Ishikawa (cell line): ENCODE data around the gene NOL4L.

Experiments used
- CEBPB ChIP-seq: IDR thresholded peaks from 2 replicates; pipeline ENCODE4 v1.6.1; 2012
- CREB1 ChIP-seq: IDR thresholded peaks from 2 replicates; pipeline ENCODE4 v1.6.1; 2012; ENCODE audit warnings: low read depth
- EP300 ChIP-seq: IDR thresholded peaks from 2 replicates; pipeline ENCODE4 v1.6.1; 2012; ENCODE audit warnings: borderline replicate concordance
- FOXM1 ChIP-seq: IDR thresholded peaks from 2 replicates; pipeline ENCODE4 v1.6.1; 2012; ENCODE audit warnings: low read depth, borderline replicate concordance
- MAX ChIP-seq: IDR thresholded peaks from 2 replicates; pipeline ENCODE4 v1.6.1; 2012
- NFIC ChIP-seq: IDR thresholded peaks from 2 replicates; pipeline ENCODE4 v1.6.1; 2012
- RAD21 ChIP-seq: IDR thresholded peaks from 2 replicates; pipeline ENCODE4 v1.6.1; 2012; ENCODE audit warnings: low read depth
- REST ChIP-seq: IDR thresholded peaks from 2 replicates; pipeline ENCODE4 v1.6.1; 2012; ENCODE audit warnings: low read depth, mild to moderate bottlenecking
- TAF1 ChIP-seq: IDR thresholded peaks from 2 replicates; pipeline ENCODE4 v1.6.1; 2012; ENCODE audit warnings: low read depth, mild to moderate bottlenecking
- TEAD4 ChIP-seq: IDR thresholded peaks from 2 replicates; pipeline ENCODE4 v1.6.1; 2012
- YY1 ChIP-seq: IDR thresholded peaks from 2 replicates; pipeline ENCODE4 v1.6.1; 2012; ENCODE audit warnings: low read depth
- TF ChIP-seq, protein P1 (sequence below): IDR thresholded peaks from 2 replicates; pipeline ENCODE4 v1.6.1; 2012

- TF ChIP-seq YY1 = no peak
- TF ChIP-seq TEAD4 = no peak
- TF ChIP-seq, protein P1, sequence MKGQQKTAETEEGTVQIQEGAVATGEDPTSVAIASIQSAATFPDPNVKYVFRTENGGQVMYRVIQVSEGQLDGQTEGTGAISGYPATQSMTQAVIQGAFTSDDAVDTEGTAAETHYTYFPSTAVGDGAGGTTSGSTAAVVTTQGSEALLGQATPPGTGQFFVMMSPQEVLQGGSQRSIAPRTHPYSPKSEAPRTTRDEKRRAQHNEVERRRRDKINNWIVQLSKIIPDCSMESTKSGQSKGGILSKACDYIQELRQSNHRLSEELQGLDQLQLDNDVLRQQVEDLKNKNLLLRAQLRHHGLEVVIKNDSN = no peak
- TF ChIP-seq MAX = no peak
- TF ChIP-seq CEBPB = no peak
- no peak for TF ChIP-seq EP300
- no peak for TF ChIP-seq TAF1
- TF ChIP-seq REST = no peak
- no peak for TF ChIP-seq RAD21
- no peak for TF ChIP-seq CREB1
- TF ChIP-seq NFIC = no peak
- no peak for TF ChIP-seq FOXM1
Observed at GRCh38 chr20:32514760-32515159, 70.4 kb downstream of the NOL4L start.
